SW 1271 (cell line): ENCODE results near the gene CCDC102B.
A peak's percentile ranks its signal among the peaks of the same experiment; 100 is the strongest.
"Not testable (repeated sequence)": the region's sequence is repeated elsewhere in the genome, so short reads cannot be mapped to it uniquely, and the experiment has no call there.

Experiments
- DNase-seq, 2 experiments: peaks; one replicate each; lab custom pipeline; 2025; lab: John Stamatoyannopoulos, UW

Gene CCDC102B

GRCh38 chr18:68797871-68798270 lies at the start of gene CCDC102B:
CCDC102B (plus strand) TSS chr18:68798080; CDS start chr18:68836764, 38,684 bp downstream.
- DNase-seq, result no peak

DNA sequence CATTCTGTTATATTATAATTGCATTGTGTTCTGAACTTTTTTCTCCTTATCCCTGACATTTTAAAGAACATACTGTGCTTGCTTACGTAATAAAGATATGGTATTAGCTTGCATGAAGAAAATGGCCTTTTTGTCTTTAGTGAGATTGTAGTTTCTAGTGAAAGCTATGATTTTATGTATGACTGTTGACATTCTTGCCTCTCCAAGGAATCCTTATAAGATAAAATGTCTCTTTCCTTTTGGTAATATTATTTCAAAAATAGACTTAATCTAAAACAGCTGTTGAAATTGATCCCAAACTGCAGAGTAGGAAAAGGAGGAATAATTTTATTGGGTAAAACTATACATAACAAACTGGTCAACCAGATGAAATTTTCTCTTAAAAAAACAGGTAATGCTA lies 40.8 kb upstream of the CCDC102B start:
- DNase-seq, result no peak

GRCh38 chr18:68759308-68759707 lies 38.6 kb upstream of the CCDC102B start:
- DNase-seq, result no peak

DNA sequence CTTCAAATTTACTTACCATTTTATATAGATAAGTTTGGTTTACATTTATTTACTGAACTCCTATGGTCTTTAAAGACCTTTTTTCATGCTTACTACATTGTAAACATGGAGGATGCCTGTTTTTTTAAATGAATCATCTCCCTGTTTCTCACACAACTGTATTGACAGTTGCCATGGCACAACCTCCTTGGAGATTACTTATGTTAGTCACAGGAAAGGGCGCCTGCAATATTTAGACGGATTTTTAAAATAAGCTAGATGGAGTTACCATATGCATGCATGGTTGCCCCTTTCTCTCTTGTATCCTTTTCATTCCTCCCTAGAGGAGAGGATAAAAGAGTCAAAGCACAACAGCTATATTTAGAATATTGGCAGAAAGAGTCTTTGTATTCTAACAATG lies 34.8 kb upstream of the CCDC102B start:
- no peak for DNase-seq

DNA sequence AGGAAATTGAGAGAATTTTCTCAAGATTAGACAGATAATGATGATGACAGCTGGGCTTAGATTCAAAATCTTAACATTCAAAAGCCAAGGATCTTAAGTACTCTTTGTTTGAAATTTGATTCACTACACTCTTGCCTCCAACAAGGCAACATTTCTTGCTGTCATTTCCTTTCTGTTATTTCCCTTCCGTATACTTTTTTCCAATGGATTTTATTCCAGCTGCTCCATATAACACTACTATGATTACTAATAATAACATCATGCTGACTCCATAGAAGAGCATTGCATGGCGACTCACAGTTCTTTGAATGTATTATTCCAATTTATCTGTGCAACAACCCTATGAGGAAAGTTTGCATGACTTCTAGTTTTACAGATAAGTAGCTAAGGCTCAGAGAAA lies 33.9 kb upstream of the CCDC102B start:
- no peak for DNase-seq

DNA sequence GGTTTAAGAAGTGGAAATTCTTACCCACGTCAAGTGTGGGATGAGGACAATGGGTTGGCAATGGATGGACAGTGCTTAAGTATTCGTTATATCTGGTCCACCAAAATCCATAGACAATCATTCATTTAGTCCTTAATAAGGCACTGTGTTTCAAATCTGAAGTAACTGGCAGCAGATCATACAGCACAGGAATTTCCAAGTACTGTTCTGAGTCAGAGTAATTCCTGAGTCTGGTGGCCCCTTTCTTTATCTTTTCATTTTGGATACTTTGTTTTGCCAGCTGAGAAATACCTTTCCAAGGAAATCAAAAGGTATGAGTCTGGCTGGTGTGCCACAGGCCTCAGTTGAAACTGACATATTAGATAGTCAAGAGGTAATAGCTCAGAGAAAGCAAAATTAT lies 31.4 kb upstream of the CCDC102B start:
- no peak for DNase-seq

DNA sequence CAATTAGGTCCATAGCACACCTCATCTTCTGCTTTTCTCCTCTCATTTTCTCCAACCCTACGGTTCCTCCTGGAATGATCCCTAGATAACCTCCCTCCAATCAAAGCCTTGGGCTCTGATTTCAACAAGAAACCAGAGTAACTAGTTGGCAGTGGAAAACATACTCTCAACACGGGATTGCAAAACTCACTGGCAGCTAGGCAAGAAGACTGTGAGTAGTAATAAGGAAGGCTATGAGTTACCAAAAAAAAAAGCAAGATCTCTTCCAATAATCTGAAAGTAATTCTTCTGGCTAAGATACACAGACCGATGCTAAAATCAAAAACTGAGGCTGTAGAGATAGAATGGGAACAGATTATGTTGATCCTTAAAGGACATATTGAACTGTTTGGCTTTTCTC lies 28.4 kb upstream of the CCDC102B start:
- no peak for DNase-seq

DNA sequence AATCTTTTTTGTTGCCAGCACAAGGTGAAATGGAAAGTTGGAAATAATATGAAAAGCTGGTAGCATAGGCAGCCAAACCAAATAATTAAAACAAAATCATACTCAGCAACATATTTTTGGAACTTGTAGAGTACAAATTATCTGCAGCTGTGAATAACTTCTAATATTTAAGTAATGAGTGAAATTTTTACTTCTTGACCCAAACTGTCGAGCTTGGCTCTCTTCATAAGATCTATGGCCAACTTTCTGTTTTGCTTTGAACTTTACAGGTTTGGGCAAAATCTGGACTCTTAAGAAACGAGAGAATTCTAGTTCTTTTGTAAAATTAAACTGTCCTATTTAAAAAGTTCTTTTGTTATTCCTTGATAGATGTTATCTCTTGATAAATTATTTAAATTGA lies 25.6 kb upstream of the CCDC102B start:
- no peak for DNase-seq

- DNase-seq, result no peak
Observed at GRCh38 chr18:68778280-68778886, 19.5 kb upstream of the CCDC102B start.

GRCh38 chr18:68779169-68779568 lies 18.7 kb upstream of the CCDC102B start:
- DNase-seq, result no peak

GRCh38 chr18:68780802-68781635 lies 16.9 kb upstream of the CCDC102B start:
- DNase-seq, result no peak

DNA sequence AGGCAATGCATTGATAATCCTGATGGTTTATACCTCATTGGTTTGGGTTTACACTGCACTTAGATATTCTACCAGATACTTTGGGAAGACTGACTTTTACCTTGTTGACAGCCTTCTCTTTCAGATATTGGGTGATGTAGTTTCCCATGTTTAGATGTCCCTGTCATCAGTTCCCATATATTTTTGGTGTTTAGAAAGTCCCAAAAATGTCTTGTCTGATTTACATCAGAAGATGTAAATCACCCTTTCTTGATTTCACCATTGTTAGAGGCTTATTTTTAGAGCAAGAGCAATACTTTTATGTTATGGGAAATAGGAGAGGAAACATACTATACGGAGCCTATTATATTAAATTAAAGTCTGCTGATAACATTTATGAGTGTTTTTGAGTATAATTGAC lies 14.4 kb upstream of the CCDC102B start:
- DNase-seq, result no peak

GRCh38 chr18:68784071-68784470 lies 13.8 kb upstream of the CCDC102B start:
- no peak for DNase-seq

DNA sequence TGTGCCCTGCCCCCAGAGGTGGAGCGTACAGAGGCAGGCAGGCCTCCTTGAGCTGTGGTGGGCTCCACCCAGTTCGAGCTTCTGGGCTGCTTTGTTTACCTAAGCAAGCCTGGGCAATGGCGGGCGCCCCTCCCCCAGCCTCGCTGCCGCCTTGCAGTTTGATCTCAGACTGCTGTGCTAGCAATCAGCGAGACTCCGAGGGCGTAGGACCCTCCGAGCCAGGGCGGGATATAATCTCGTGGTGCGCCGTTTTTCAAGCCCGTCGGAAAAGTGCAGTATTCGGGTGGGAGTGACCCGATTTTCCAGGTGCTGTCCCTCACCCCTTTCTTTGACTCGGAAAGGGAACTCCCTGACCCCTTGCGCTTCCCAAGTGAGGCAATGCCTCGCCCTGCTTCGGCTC lies 7.6 kb upstream of the CCDC102B start:
- DNase-seq, result not testable (repeated sequence)

GRCh38 chr18:68791801-68792200 lies 6.1 kb upstream of the CCDC102B start:
- DNase-seq, result no peak

DNA sequence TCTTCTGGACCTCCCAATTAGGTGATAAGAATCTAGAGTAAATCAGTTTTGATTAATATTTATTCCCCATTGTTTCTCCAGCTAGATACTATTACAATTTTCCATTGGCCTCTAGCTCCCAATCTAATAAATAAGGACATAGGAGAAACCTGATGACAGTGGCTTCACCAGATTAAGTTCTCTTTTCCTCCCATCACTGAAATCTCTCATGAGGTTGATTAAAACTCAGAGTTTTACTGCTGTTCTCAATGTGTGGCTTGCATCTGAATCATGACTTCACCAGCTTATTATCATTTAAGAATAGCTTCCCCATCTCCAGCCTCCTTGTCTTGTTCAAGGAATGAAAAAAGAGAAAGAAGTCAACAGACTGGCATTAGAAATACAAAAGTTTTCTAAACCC lies 3.9 kb upstream of the CCDC102B start:
- DNase-seq, result no peak

DNA sequence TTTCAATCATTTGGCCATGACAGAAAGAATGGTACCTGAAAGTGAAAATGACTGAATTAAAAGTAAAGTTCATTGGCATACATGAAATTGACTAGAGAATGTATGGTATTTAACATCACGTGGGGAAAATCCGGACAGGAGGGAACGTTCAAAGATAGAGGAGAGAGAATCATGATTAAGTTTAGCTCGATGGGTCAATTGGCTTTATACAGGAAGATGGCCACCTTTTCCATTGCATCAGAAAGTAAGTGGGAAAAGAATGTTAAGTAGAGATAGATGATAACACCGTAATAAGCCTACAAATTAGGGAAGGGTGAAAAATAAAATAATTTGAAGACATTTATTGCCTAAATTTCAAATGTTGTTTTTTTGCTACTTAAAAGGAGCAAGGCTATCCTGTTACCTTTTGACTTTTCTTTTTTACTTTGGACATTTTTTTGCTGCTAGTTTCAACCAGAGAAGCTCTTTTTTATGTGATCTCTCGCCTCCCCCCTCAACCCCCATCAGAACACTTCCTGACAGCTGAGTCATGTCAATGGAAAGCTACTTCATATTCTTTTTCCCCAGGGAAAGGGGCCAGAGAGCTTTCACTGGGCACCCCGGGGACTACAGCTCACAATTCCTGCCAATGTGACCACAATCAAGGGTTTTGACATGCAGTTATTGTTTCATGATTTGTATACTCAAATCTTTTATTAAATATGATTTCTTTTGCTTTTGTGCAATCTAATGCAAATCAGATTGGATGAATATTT lies 767 bp upstream of the CCDC102B start:
- peak in 1 of 2 experiments; percentile 10 for DNase-seq

GRCh38 chr18:68800075-68800474 lies 2.2 kb downstream of the CCDC102B start:
- no peak for DNase-seq

- DNase-seq, result no peak
Observed at GRCh38 chr18:68803356-68803755, 5.5 kb downstream of the CCDC102B start.

- DNase-seq, result no peak
Observed at GRCh38 chr18:68817584-68817983, 19.7 kb downstream of the CCDC102B start.

DNA sequence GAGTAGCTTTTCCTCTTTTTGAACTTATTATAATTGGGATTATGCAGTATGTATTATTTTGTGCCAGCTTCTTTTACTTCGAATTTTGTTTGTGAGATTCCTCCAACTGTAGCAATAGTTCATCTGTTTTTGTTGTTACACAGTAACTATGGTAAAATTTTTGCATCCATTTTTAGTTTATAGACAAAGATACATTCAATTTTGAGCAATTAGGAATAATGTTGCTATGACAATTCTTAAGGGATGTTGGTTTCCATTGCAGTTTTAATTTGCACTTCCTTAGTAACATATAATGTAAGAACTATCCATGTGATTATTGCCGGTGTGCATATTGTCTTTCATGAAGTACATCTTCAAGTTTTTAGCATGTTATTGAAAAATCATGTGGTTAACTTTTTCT lies 20.7 kb downstream of the CCDC102B start:
- DNase-seq, result no peak

- no peak for DNase-seq
Observed at GRCh38 chr18:68822926-68823325, 25.0 kb downstream of the CCDC102B start.

GRCh38 chr18:68826121-68826520 lies 28.2 kb downstream of the CCDC102B start:
- DNase-seq, result no peak
